ENCODE data around the gene RPL35.
"Not testable (repeated sequence)": the region's sequence is repeated elsewhere in the genome, so short reads cannot be mapped to it uniquely, and the experiment has no call there.

The RPL35 gene

GRCh38 chr9:124852829-124853531 lies 8.8 kb downstream of the RPL35 start, which contains the start of gene WDR38:
Gene WDR38 (plus strand): TSS chr9:124853460. CDS start chr9:124853532, 72 bp downstream.
- peak; percentile 55 to 69 for DNase-seq (ENCODE audit: low read depth in 2 of 2)

- no peak for DNase-seq (ENCODE audit: low read depth in 2 of 2)
These were observed 9.5 kb downstream of the RPL35 start for GRCh38 chr9:124852121-124852828.

DNA sequence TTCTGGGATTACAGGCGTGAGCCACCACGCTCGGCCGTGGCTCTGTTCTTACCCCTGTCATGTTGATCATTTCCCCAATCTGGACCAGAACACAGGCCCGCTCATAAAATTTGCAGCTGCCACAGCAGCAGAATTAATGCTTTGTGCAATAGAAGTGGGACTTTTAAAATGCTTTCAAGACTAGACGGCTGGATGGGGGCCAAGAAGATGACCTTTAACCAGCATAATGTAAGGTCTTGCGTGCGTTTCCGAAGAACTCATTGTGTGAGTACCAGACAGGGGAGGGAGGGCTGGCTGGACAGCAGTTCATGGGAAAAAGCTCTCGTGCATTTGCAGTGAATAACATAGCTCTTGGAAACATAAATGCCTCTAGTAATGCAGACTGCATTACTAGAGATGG lies 12.0 kb downstream of the RPL35 start:
- no peak for DNase-seq (ENCODE audit: low read depth in 2 of 2)

DNA sequence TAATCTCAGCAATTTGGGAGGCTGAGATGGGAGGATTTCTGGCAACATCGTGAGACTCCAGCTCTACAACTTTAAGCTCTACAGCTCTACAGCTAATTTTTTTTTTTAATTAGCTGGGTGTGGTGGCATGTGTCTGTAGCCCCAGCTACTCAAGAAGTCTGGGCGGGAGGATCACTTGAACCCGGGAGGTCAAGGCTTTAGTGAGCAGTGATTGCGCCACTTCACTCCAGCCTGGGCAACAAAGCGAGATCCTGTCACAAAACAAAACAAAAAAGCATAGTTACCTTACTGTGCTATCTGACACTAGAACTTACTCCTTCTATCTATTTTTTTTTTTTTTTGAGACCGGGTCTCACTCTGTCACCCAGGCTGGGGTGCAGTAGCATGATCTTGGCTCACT lies 14.8 kb downstream of the RPL35 start:
- DNase-seq (ENCODE audit: low read depth in 2 of 2), result no peak

DNA sequence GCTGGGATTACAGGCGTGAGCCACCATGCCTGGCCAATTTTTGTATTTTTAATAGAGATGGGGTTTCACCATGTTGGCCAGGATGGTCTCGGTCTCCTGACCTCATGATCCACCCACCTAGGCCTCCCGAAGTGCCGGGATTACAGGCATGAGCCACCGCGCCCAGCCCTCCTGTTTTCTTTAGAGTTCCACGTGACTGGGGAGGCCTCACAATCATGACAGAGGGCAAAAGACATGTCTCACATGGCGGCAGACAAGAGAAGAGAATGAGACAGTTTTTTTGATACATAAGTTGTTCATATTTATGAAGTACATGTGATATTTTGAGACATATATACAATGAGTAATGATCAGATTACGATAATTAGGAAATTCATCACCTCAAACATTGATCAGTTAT lies 15.3 kb downstream of the RPL35 start:
- DNase-seq (ENCODE audit: low read depth in 2 of 2), result not testable (repeated sequence)

DNA sequence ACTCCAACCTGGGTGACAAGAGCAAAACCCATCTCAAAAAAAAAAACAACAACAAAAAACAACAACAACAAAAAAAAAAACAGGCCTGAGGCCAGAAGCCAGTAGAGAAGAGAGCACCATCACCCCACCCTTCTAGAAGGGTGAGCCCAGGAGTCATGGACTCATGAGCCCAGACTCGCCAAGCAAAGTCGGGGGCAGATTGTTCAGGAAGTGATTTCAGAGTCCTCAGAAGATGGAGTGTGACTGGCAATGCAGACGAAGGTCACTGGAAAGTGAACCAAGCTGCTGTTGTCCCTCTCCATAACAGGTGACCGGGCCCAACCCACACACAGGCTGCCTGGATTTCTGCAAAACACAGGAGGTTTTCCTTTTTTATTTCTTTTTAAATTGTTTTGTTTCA lies 17.5 kb downstream of the RPL35 start:
- DNase-seq (ENCODE audit: low read depth in 2 of 2), result no peak

GRCh38 chr9:124843456-124844034 lies 18.2 kb downstream of the RPL35 start:
- no peak for DNase-seq (ENCODE audit: low read depth in 2 of 2)

- no peak for DNase-seq (ENCODE audit: low read depth in 2 of 2)
These were observed 20.5 kb downstream of the RPL35 start for GRCh38 chr9:124841075-124841821.

- DNase-seq (ENCODE audit: low read depth in 2 of 2), result no peak
These were observed 21.4 kb downstream of the RPL35 start for GRCh38 chr9:124840300-124840833.

DNA sequence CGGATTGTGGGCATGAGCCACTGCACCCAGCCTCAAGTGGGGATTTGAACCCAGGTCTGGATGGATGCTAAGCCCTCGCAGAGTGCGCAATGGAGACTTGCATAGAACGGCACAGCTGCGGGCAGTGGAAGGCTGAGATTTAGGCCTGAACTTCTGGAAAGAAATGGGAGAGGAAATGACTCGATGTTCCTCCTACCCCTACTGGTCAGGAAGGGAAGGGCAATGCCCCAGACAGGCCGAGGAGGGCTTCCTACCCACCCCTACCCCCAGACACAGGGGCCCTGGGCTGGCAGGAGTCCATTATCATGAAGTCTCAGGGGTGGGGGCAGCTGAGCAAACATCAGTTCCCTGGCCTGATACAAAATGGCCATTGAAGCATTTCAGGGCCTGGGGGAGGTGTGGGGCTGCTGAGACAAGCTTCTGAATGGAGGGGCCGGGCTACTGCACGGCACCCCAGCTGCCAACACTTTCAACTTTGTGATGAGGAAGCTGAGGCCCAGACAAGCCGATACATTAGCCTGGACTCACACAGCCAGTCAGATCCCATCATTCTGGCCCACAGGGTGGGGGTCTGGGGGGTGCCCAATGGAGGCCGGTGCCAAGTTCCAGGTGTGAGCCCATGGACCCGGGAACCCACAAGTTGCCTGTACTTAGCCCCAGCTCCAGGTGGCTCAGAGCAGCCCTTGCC lies 22.0 kb downstream of the RPL35 start:
- no peak for DNase-seq (ENCODE audit: low read depth in 2 of 2)

DNA sequence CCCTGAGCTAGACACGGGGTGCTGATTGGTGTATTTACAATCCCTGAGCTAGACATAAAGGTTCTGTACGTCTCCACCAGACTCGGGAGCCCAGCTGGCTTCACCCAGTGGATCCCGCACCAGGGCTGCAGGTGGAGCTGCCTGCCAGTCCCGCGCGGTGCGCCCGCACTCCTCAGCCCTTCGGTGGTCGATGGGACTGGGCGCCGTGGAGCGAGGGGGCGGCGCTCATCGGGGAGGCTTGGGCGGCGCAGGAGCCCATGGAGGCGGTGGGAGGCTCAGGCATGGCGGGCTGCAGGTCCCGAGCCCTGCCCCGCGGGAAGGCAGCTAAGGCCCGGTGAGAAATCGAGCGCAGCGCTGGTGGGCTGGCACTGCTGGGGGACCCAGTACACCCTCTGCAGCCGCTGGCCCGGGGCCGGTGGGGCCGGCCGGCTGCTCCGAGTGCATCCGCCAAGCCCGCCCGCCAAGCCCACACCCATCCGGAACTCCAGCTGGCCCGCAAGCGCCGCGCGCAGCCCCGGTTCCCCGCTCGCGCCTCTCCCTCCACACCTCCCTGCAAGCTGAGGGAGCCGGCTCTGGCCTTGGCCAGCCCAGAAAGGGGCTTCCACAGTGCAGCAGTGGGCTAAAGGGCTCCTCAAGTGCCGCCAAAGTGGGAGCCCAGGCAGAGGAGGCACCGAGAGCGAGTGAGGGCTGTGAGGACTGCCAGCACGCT lies 23.0 kb downstream of the RPL35 start:
- DNase-seq (ENCODE audit: low read depth in 2 of 2), result not testable (repeated sequence)

DNA sequence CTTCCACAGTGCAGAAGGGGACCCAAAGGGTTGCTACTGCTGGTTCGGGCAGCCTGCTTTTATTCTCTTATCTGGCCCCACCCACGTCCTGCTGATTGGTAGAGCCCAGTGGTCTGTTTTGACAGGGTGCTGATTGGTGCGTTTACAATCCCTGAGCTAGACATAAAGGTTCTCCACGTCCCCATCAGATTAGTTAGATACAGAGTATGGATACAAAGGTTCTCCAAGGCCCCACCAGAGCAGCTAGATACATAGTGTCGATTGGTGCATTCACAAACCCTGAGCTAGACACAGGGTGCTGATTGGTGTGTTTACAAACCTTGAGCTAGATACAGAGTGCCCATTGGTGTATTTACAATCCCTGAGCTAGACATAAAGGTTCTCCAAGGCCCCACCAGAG lies 23.6 kb downstream of the RPL35 start:
- not testable (repeated sequence) for DNase-seq (ENCODE audit: low read depth in 2 of 2)

- DNase-seq (ENCODE audit: low read depth in 2 of 2), result no peak
These were observed 26.7 kb downstream of the RPL35 start for GRCh38 chr9:124835026-124835557.

- no peak for DNase-seq (ENCODE audit: low read depth in 2 of 2)
These were observed 27.2 kb downstream of the RPL35 start for GRCh38 chr9:124834591-124834990.

GRCh38 chr9:124831642-124832364 lies 30.0 kb downstream of the RPL35 start:
- no peak for DNase-seq (ENCODE audit: low read depth in 2 of 2)

GRCh38 chr9:124830593-124830992 lies 31.2 kb downstream of the RPL35 start:
- DNase-seq (ENCODE audit: low read depth in 2 of 2), result no peak

DNA sequence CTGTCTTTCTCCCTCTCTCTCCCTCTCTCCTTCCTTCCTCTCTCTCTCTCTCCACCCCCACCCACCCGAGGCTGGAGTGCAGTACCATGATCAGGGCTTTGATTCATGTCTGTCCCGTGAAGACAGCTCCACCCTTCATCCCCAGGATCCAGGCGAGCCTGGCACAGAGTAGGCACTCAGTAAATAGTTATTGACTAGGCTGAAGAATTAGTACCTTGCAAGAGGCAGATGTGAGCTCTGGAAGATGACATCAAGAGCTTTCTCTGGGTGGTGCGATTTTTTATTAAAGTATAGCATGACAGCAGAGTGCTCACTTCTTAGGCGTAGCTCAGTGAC lies 32.5 kb downstream of the RPL35 start:
- DNase-seq (ENCODE audit: low read depth in 2 of 2), result no peak

DNA sequence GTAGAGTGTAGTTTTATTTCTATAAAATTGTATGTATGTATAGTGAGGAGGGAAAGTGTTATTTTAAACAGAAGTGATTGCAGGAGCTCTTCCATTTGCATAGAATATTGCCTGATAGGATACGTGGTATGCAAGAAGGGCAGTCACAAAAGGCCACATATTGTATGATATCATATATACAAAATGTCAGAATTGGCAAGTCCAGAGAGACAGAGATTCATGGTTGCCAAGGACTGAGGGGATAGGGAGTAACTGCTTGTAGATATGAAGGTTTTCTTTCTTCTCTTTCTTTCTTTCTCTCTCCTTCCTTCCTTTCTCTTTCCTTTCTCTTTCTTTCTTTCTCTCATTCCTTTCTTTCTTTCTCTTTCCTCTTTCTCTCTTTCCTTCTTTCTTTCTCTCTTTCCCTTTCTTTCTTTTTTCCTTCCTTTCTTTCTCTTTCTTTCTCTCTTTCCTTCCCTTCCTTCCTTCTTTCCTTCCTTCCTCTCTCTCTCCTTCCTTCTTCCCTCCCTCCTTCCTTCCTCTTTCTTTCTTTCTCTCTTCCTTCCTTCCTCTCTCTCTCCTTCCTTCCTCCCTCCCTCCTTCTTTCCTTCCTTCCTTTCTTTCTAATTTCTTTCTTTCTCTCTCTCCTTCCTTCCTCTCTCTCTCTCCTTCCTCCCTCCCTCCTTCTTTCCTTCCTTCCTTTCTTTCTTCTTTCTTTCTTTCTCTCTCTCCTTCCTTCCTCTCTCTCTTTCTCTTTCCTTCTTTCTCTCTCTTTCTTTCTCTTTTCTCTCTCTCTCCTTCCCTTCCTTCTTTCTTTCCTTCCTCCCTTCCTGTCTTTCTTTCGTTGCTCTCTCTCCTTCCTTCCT lies 33.0 kb downstream of the RPL35 start:
- no peak for DNase-seq (ENCODE audit: low read depth in 2 of 2)
